ENCODE measurements around the gene TMEM204. TPM values are rescaled to one million over a fixed set of nuclear protein-coding genes. Genes with fewer than 3 reads are reported as not detected.

TMEM204 gene
- polyA plus RNA-seq, 3 donors: 0.09 to 1.5 (median 1.3) TPM

- no peak for DNase-seq
- TF ChIP-seq CTCF (IDR thresholded peaks at IDR 0.05): no peak
- H3K79me2 ChIP-seq (ENCODE audit: insufficient read depth, low read length): no peaks in the 10 kb centered on the region
- 96% methylated on average over 17 of the region's 20 CpGs for WGBS (ENCODE audit: insufficient coverage)
- intact Hi-C loops (cut with micrococcal nuclease): loop anchor here in 1 of 2 donors (10.0 kb wide), 1 partner anchor 57 kb away; no protein-coding TSS in a partner anchor
- H3K27ac Mint-ChIP-seq: peak overlapping the region in 1 of 7 donors; percentile 37
- H3K4me1 ChIP-seq (ENCODE audit: control insufficient read depth in 1 of 2, insufficient read depth in 2 of 2, low read length in 2 of 2): no peaks in the 10 kb centered on the region
- no peak overlapping the region for H3K4me3 ChIP-seq (replicated peaks in 1 of 3; ENCODE audit: low read depth in 2 of 3, low read length in 3 of 3)
- H3K4me2 ChIP-seq (replicated peaks; ENCODE audit: extremely low read depth, low read length, poor library complexity, severe bottlenecking): no peak overlapping the region
- no peak overlapping the region for H3K9ac ChIP-seq (ENCODE audit: insufficient read depth, low read length, poor library complexity, severe bottlenecking)
- no peak overlapping the region for H3K27ac ChIP-seq (ENCODE audit: low read depth in 1 of 2, low read length in 2 of 2)
- peaks cover 3 to 15% of the 10 kb centered on the region in 2 donors for H3K36me3 Mint-ChIP-seq
- H3K4me3 Mint-ChIP-seq: no peak overlapping the region
- no peaks in the 10 kb centered on the region for H4K20me1 ChIP-seq (ENCODE audit: insufficient read depth, low read length)
- H3K27me3 Mint-ChIP-seq (ENCODE audit: low read depth in 3 of 3): no peaks in the 10 kb centered on the region
- no peaks in the 10 kb centered on the region for H3K4me1 Mint-ChIP-seq
- no peaks in the 10 kb centered on the region for H3K27me3 ChIP-seq (ENCODE audit: control insufficient read depth in 2 of 2, insufficient read depth in 2 of 2, low read length in 2 of 2)
- H2AFZ ChIP-seq (ENCODE audit: insufficient read depth, low read depth, low read length, poor library complexity, severe bottlenecking): no peak overlapping the region
- H3K36me3 ChIP-seq (replicated peaks in 1 of 2; ENCODE audit: control insufficient read depth in 1 of 2, insufficient read depth in 2 of 2, low read length in 2 of 2): no peaks in the 10 kb centered on the region
- H3K9me3 Mint-ChIP-seq: peaks cover 0 to 4% (median 0%) of the 10 kb centered on the region in 7 donors
- H3K9me3 ChIP-seq (replicated peaks in 1 of 2; ENCODE audit: control insufficient read depth in 1 of 2, insufficient read depth in 1 of 2, low read length in 2 of 2): no peaks in the 10 kb centered on the region
Measured at GRCh38 chr16:1602285-1602684, 68.8 kb downstream of the TMEM204 start.

Other genes with a start within 250 kb of the TMEM204 start
- 100 to 1,000 TPM in 1 of 3 donors, 10 to 100 TPM in 2; 76.8 to 112 (median 88.8) TPM for gene UBE2I, start 224.0 kb upstream of the TMEM204 start, polyA plus RNA-seq
- 1 to 10 TPM in 1 of 3 donors, not detected in 2; 1.0 TPM for gene BAIAP3, start 200.0 kb upstream of the TMEM204 start, polyA plus RNA-seq
- gene TSR3, start 181.8 kb upstream of the TMEM204 start, polyA plus RNA-seq: 10 to 100 TPM; 23.2 to 73.1 (median 48.2) TPM
- 100 to 1,000 TPM in 1 of 3 donors, 10 to 100 TPM in 2; 74.7 to 130 (median 82.5) TPM for gene GNPTG, start 181.7 kb upstream of the TMEM204 start, polyA plus RNA-seq
- gene UNKL, start 119.0 kb upstream of the TMEM204 start, polyA plus RNA-seq: 10 to 100 TPM in 1 of 3 donors, 1 to 10 TPM in 2; 1.2 to 19.9 (median 2.2) TPM
- gene UQCC4, start 112.9 kb upstream of the TMEM204 start, polyA plus RNA-seq: 10 to 100 TPM; 10.0 to 48.8 (median 35.3) TPM
- not detected for gene PERCC1, start 102.6 kb upstream of the TMEM204 start, polyA plus RNA-seq
- gene CCDC154, start 89.1 kb upstream of the TMEM204 start, polyA plus RNA-seq: 1 to 10 TPM in 1 of 3 donors, not detected in 2; 5.9 TPM
- gene CLCN7, start 58.6 kb upstream of the TMEM204 start, polyA plus RNA-seq: 100 to 1,000 TPM in 1 of 3 donors, 10 to 100 TPM in 2; 37.4 to 249 (median 56.5) TPM
- under 1 TPM in 1 of 3 donors, not detected in 2; 0.19 TPM for gene PTX4, start 44.7 kb upstream of the TMEM204 start, polyA plus RNA-seq
- gene TELO2, start 40.3 kb upstream of the TMEM204 start, polyA plus RNA-seq: 10 to 100 TPM in 2 of 3 donors, 1 to 10 TPM in 1; 7.3 to 58.1 (median 11.4) TPM
- 1 to 10 TPM in 2 of 3 donors, under 1 TPM in 1; 0.75 to 3.7 (median 1.2) TPM for gene IFT140, start 78.4 kb downstream of the TMEM204 start, polyA plus RNA-seq
- gene CRAMP1, start 78.7 kb downstream of the TMEM204 start, polyA plus RNA-seq: 10 to 100 TPM in 1 of 3 donors, 1 to 10 TPM in 1, under 1 TPM in 1; 0.46 to 12.3 (median 1.0) TPM
- gene JPT2, start 144.6 kb downstream of the TMEM204 start, polyA plus RNA-seq: 1 to 10 TPM; 5.4 to 7.5 (median 5.8) TPM
- gene MAPK8IP3, start 172.5 kb downstream of the TMEM204 start, polyA plus RNA-seq: 100 to 1,000 TPM in 1 of 3 donors, 1 to 10 TPM in 2; 1.1 to 185 (median 2.1) TPM
- 10 to 100 TPM; 57.7 to 80.2 (median 74.7) TPM for gene NME3, start 237.9 kb downstream of the TMEM204 start, polyA plus RNA-seq
- 10 to 100 TPM in 1 of 3 donors, under 1 TPM in 2; 0.26 to 36.6 (median 0.48) TPM for gene EME2, start 239.1 kb downstream of the TMEM204 start, polyA plus RNA-seq
- 100 to 1,000 TPM in 2 of 3 donors, 10 to 100 TPM in 1; 34.5 to 137 (median 109) TPM for gene MRPS34, start 239.5 kb downstream of the TMEM204 start, polyA plus RNA-seq
- gene SPSB3, start 248.9 kb downstream of the TMEM204 start, polyA plus RNA-seq: 100 to 1,000 TPM in 1 of 3 donors, 10 to 100 TPM in 2; 36.8 to 151 (median 40.2) TPM
- gene NUBP2, start 249.3 kb downstream of the TMEM204 start, polyA plus RNA-seq: 10 to 100 TPM; 34.4 to 69.5 (median 57.9) TPM

Measured in CD14-positive monocyte (primary cell).